K562 (cell line): Measurements from ENCODE around the gene SUPT20HL2.

Experiments
- ELK1 ChIP-seq: sonication (generic); formaldehyde crosslinking; IDR thresholded peaks from 2 replicates; pipeline ENCODE4 v1.8.1; 2022; ENCODE audit warnings: missing genetic modification reagents
- FOXO4 ChIP-seq: fragments of 450-650 bp; formaldehyde crosslinking; IDR thresholded peaks from 2 replicates; pipeline ENCODE4 v1.4.0; 2020; ENCODE audit warnings: mild to moderate bottlenecking, moderate library complexity
- HNRNPUL1 ChIP-seq: fragments of 200-400 bp; formaldehyde crosslinking; IDR thresholded peaks from 2 replicates; pipeline ENCODE4 v1.6.1; 2017; ENCODE audit warnings: low read length
- LEF1 ChIP-seq: fragments of 450-650 bp; IDR thresholded peaks from 2 replicates; pipeline ENCODE4 v1.6.1; 2016; ENCODE audit warnings: mild to moderate bottlenecking
- MAFK ChIP-seq: IDR thresholded peaks from 2 replicates; pipeline ENCODE4 v1.6.1; 2011; ENCODE audit warnings: low read length, improper control_type of control experiment
- MAX ChIP-seq: sonication (generic); formaldehyde crosslinking; IDR thresholded peaks from 2 replicates; pipeline ENCODE4 v1.9.0; 2022; ENCODE audit warnings: mild to moderate bottlenecking, missing genetic modification reagents
- TFAP4 ChIP-seq: sonication (generic); formaldehyde crosslinking; IDR thresholded peaks from 2 replicates; pipeline ENCODE4 v1.8.0; 2022; ENCODE audit warnings: missing genetic modification reagents, mild to moderate bottlenecking, moderate library complexity, borderline replicate concordance
- ZNF140 ChIP-seq: fragments of 250-450 bp; sonication (Bioruptor Pico); IDR thresholded peaks from 2 replicates; pipeline ENCODE4 v1.8.0; 2021; ENCODE audit warnings: moderate library complexity, mild to moderate bottlenecking, inconsistent platforms

GRCh38 chrX:24293412-24293811 lies 20.5 kb downstream of the SUPT20HL2 start:
- TF ChIP-seq ELK1, result no peak
- no peak for TF ChIP-seq FOXO4 (CRISPR knock-in tag)
- TF ChIP-seq ZNF140 (CRISPR knock-in tag), result no peak
- TF ChIP-seq TFAP4 (CRISPR knock-in tag), result no peak
- TF ChIP-seq MAX (CRISPR knock-in tag), result no peak
- TF ChIP-seq MAFK, result no peak
- no peak for TF ChIP-seq HNRNPUL1
- TF ChIP-seq LEF1, result no peak
